HG03139 (cell line): ENCODE measurements around the gene DDIAS.
A peak's percentile ranks its signal among the peaks of the same experiment; 100 is the strongest.
"Not testable (repeated sequence)": the region's sequence is repeated elsewhere in the genome, so short reads cannot be mapped to it uniquely, and the experiment has no call there.

Experiments used
- ATAC-seq: cut with Tn5 transposase; IDR thresholded peaks from one replicate; pipeline ENCODE4 v1.9.1; 2021; ENCODE audit not compliant: unreplicated experiment

Gene DDIAS

GRCh38 chr11:82901165-82901921 is at the start of gene DDIAS:
Gene DDIAS, plus strand, starts transcription at chr11:82901736. Its CDS starts 13,003 bp downstream, at chr11:82914739.
- peak; percentile 67 for ATAC-seq

- no peak for ATAC-seq
Measured at GRCh38 chr11:82854242-82854641, 47.3 kb upstream of the DDIAS start.

- ATAC-seq, result not testable (repeated sequence)
Measured at GRCh38 chr11:82854916-82855315, 46.6 kb upstream of the DDIAS start.

GRCh38 chr11:82855616-82856015 is 45.9 kb upstream of the DDIAS start:
- ATAC-seq, result no peak

- no peak for ATAC-seq
Measured at GRCh38 chr11:82857145-82857544, 44.4 kb upstream of the DDIAS start.

GRCh38 chr11:82858133-82858532 is 43.4 kb upstream of the DDIAS start:
- ATAC-seq, result no peak

- no peak for ATAC-seq
Measured at GRCh38 chr11:82858556-82859091, 42.9 kb upstream of the DDIAS start.

- ATAC-seq, result no peak
Measured at GRCh38 chr11:82859750-82860149, 41.8 kb upstream of the DDIAS start.

- no peak for ATAC-seq
Measured at GRCh38 chr11:82862379-82862778, 39.2 kb upstream of the DDIAS start.

GRCh38 chr11:82863209-82863608 is 38.3 kb upstream of the DDIAS start:
- no peak for ATAC-seq

- ATAC-seq, result peak; percentile 45
Measured at GRCh38 chr11:82864268-82864667, 37.3 kb upstream of the DDIAS start.

- no peak for ATAC-seq
Measured at GRCh38 chr11:82865841-82866240, 35.7 kb upstream of the DDIAS start.

- ATAC-seq, result peak; percentile 49
Measured at GRCh38 chr11:82867495-82868082, 33.9 kb upstream of the DDIAS start.

GRCh38 chr11:82869657-82870056 is 31.9 kb upstream of the DDIAS start:
- ATAC-seq, result no peak

- no peak for ATAC-seq
Measured at GRCh38 chr11:82871646-82872045, 29.9 kb upstream of the DDIAS start.

- ATAC-seq, result no peak
Measured at GRCh38 chr11:82872377-82873150, 29.0 kb upstream of the DDIAS start.

- ATAC-seq, result no peak
Measured at GRCh38 chr11:82873919-82874333, 27.6 kb upstream of the DDIAS start.

- no peak for ATAC-seq
Measured at GRCh38 chr11:82874646-82875523, 26.7 kb upstream of the DDIAS start.

- no peak for ATAC-seq
Measured at GRCh38 chr11:82883853-82884252, 17.7 kb upstream of the DDIAS start.

GRCh38 chr11:82889133-82890001 is 12.2 kb upstream of the DDIAS start:
- ATAC-seq, result no peak
